HepG2 (cell line): ENCODE results near the gene PDYN. TPM values are rescaled to one million over a fixed set of nuclear protein-coding genes. Genes with fewer than 3 reads are reported as not detected.

Source experiments
- ATAC-seq: fragments of 200-7000 bp; cut with Tn5 transposase; 3 replicates; pipeline ENCODE4 v1.9.1; 2020; ENCODE audit warnings: mild to moderate bottlenecking, moderate library complexity
- BruUV-seq: library from RNA; stranded (reverse); fragments of 400-500 nt; replicated peaks from 2 replicates; lab custom pipeline; 2021; lab: Mats Ljungman, UMichigan
- CTCF ChIA-PET: fragments of 300-600 bp; formaldehyde crosslinking; extraction: SDS; loops from one replicate; lab custom pipeline; 2021; ENCODE audit warnings: low total read pairs, inconsistent platforms, low intra/inter-chr PET ratio; lab: Yijun Ruan, JAX
- POLR2A ChIA-PET: fragments of 350-600 bp; sonication (Branson Sonifier 250); formaldehyde crosslinking; loops from one replicate; lab custom pipeline; 2020; ENCODE audit warnings: antibody characterized with exemption, inconsistent platforms; lab: Yijun Ruan, JAX
- DNase-seq: peaks from one replicate; pipeline ENCODE4 v3.0.0-alpha.2; 2015; ENCODE audit warnings: low spot score
- FAIRE-seq: peaks from 3 replicates; lab custom pipeline; 2011; peaks lifted over from hg19 to GRCh38; lab: Jason Lieb, UNC
- H2AFZ ChIP-seq: one replicate; pipeline ENCODE4 v1.6.1; 2011; ENCODE audit warnings: low read length, inconsistent platforms
- H3K27ac ChIP-seq: fragments of 300-600 bp; 3 replicates; pipeline ENCODE4 v1.8.0; 2011; ENCODE audit warnings: mixed run types, mild to moderate bottlenecking, mixed read lengths, low read length, inconsistent platforms; ENCODE audit not compliant: insufficient read depth; ENCODE audit errors: extremely low read length
- H3K27me3 ChIP-seq, 2 experiments: fragments of 200-600 bp in 1 of 2; 2 replicates in 1 of 2; 3 replicates in 1 of 2; pipeline versions ENCODE4 v1.6.0 to v1.8.0; 2011; ENCODE audit warnings: low read length in 2 of 2, mild to moderate bottlenecking in 2 of 2, moderate library complexity in 2 of 2, inconsistent platforms in 1 of 2; ENCODE audit not compliant: insufficient read depth in 2 of 2, control insufficient read depth in 1 of 2
- H3K36me3 ChIP-seq, 2 experiments: fragments of 200-600 bp in 1 of 2; replicated peaks in 1 of 2; 2 replicates in 1 of 2; 3 replicates in 1 of 2; pipeline versions ENCODE4 v1.5.1 to v1.8.0; 2011; ENCODE audit warnings: low read length in 2 of 2, inconsistent platforms in 1 of 2; ENCODE audit not compliant: insufficient read depth in 2 of 2, control insufficient read depth in 1 of 2
- H3K4me1 ChIP-seq: 2 replicates; pipeline ENCODE4 v1.5.1; 2012; ENCODE audit warnings: low read length, inconsistent platforms; ENCODE audit not compliant: insufficient read depth
- H3K4me2 ChIP-seq: 2 replicates; pipeline ENCODE4 v1.6.0; 2011; ENCODE audit warnings: low read depth, low read length, inconsistent platforms
- H3K4me3 ChIP-seq, 3 experiments: fragments of 200-600 bp in 1 of 3; sonication (generic), shearing (Covaris generic) in 1 of 3; replicated peaks in 1 of 3; 2 replicates each; pipeline ENCODE4 v1.5.1; 2011 to 2016; ENCODE audit warnings: low read length in 3 of 3, inconsistent platforms in 2 of 3, low read depth in 2 of 3, mild to moderate bottlenecking in 2 of 3, control low read depth in 1 of 3, mixed read lengths in 1 of 3; ENCODE audit not compliant: insufficient read depth in 1 of 3
- H3K79me2 ChIP-seq: one replicate; pipeline ENCODE4 v1.6.1; 2011; ENCODE audit warnings: low read length, inconsistent platforms; ENCODE audit not compliant: insufficient read depth
- H3K9ac ChIP-seq: 2 replicates; pipeline ENCODE4 v1.6.0; 2011; ENCODE audit warnings: mild to moderate bottlenecking, low read depth, low read length, inconsistent platforms; ENCODE audit not compliant: insufficient read depth
- H3K9me3 ChIP-seq: 2 replicates; pipeline ENCODE4 v1.5.1; 2012; ENCODE audit warnings: mild to moderate bottlenecking, low read length
- H4K20me1 ChIP-seq: 2 replicates; pipeline ENCODE4 v1.6.0; 2011; ENCODE audit warnings: inconsistent platforms, mild to moderate bottlenecking, low read length, moderate library complexity; ENCODE audit not compliant: insufficient read depth
- GATAD1 ChIP-seq: IDR thresholded peaks from 2 replicates; pipeline ENCODE4 v1.6.1; 2016; ENCODE audit warnings: missing genetic modification reagents, missing compliant biosample characterization
- HNF4G ChIP-seq, 2 experiments: sonication (generic) in 1 of 2; formaldehyde crosslinking in 1 of 2; IDR thresholded peaks; 2 replicates each; pipeline versions ENCODE4 v1.4.0 to v1.6.1; 2011 to 2020; ENCODE audit warnings: borderline replicate concordance in 2 of 2, low read depth in 2 of 2, mild to moderate bottlenecking in 2 of 2, low read length in 1 of 2, missing genetic modification reagents in 1 of 2, moderate library complexity in 1 of 2
- HNRNPL ChIP-seq: fragments of 200-400 bp; formaldehyde crosslinking; IDR thresholded peaks from 2 replicates; pipeline ENCODE4 v1.6.1; 2017; ENCODE audit warnings: mild to moderate bottlenecking, low read depth, low read length
- IRX3 ChIP-seq: sonication (generic); formaldehyde crosslinking; IDR thresholded peaks from 2 replicates; pipeline ENCODE4 v1.8.1; 2023; ENCODE audit warnings: mild to moderate bottlenecking, low read depth, missing genetic modification reagents, borderline replicate concordance
- KAT2B ChIP-seq: fragments of 150-350 bp; IDR thresholded peaks from 2 replicates; pipeline ENCODE4 v1.6.1; 2014; ENCODE audit warnings: low read depth, low read length, borderline replicate concordance
- PATZ1 ChIP-seq: sonication (generic); formaldehyde crosslinking; IDR thresholded peaks from 2 replicates; pipeline ENCODE4 v1.4.0; 2020; ENCODE audit warnings: missing genetic modification reagents
- RARA ChIP-seq: IDR thresholded peaks from 2 replicates; pipeline ENCODE4 v1.6.1; 2016; ENCODE audit warnings: missing genetic modification reagents, missing compliant biosample characterization
- SRSF1 ChIP-seq: fragments of 200-400 bp; formaldehyde crosslinking; optimal IDR thresholded peaks from 2 replicates; pipeline ENCODE3; 2017; ENCODE audit warnings: mild to moderate bottlenecking, low read depth, low read length, moderate library complexity
- STAT5B ChIP-seq: sonication (generic); formaldehyde crosslinking; IDR thresholded peaks from 2 replicates; pipeline ENCODE4 v1.4.0; 2020; ENCODE audit warnings: missing genetic modification reagents
- ZNF121 ChIP-seq: sonication (generic); formaldehyde crosslinking; IDR thresholded peaks from 2 replicates; pipeline ENCODE4 v1.5.0; 2020; ENCODE audit warnings: mild to moderate bottlenecking, missing genetic modification reagents
- ZNF3 ChIP-seq: IDR thresholded peaks from 2 replicates; pipeline ENCODE4 v1.7.0; 2017; ENCODE audit warnings: inconsistent platforms
- ZNF564 ChIP-seq: sonication (generic); formaldehyde crosslinking; IDR thresholded peaks from 2 replicates; pipeline ENCODE4 v1.8.1; 2023; ENCODE audit warnings: mild to moderate bottlenecking, missing genetic modification reagents
- ZNF782 ChIP-seq: sonication (generic); formaldehyde crosslinking; IDR thresholded peaks from 2 replicates; pipeline ENCODE4 v1.4.0; 2020; ENCODE audit warnings: missing genetic modification reagents, mild to moderate bottlenecking, borderline replicate concordance
- WGBS: methylation state at CpG from one replicate; pipeline ENCODE4 v1.1.6; 2017; ENCODE audit warnings: low lambda C conversion rate; 5-methylcytosine and 5-hydroxymethylcytosine counted together
- in situ Hi-C: cut with HindIII; loops from 2 replicates; pipeline ENCODE4 v1.10.0; 2017; ENCODE audit warnings: low pct_unique_long_range_greater_than_20kb; ENCODE audit not compliant: extremely low pct_ligation_motif_present
- intact Hi-C: fragments of 100-400 bp; cut with micrococcal nuclease; formaldehyde crosslinking; loops from one replicate; pipeline ENCODE4 v1.10.0; 2022; ENCODE audit not compliant: unreplicated experiment
- polyA plus RNA-seq, 8 experiments: library from polyadenylated mRNA; depleted of rRNA in 3 of 8; stranded (reverse) in 7 of 8; unstranded in 1 of 8; fragments of >200 nt; fragmentation: Illumina TruSeq in 4 of 8; extraction: Trizol in 4 of 8; gene quantifications; 2 replicates each; pipeline versions ENCODE4 v1.2.1 to v1.2.3, GENCODE V29; 2011 to 2016; ENCODE audit warnings: low read depth in 4 of 8, missing spikeins in 1 of 8, mixed read lengths in 1 of 8; ENCODE audit not compliant: insufficient read depth in 1 of 8
- total RNA-seq, 5 experiments: library from RNA; depleted of rRNA; stranded (reverse); fragments of >200 nt; fragmentation: Illumina TruSeq; extraction: Trizol; gene quantifications; 2 replicates each; pipeline ENCODE4 v1.2.3, GENCODE V29; 2016; ENCODE audit warnings: low read depth in 1 of 5
- TF ChIP-seq, protein P1 (sequence below): sonication (generic); formaldehyde crosslinking; IDR thresholded peaks from 2 replicates; pipeline ENCODE4 v1.4.0; 2020; ENCODE audit warnings: missing genetic modification reagents, borderline replicate concordance
- TF ChIP-seq, protein P2 (sequence below): sonication (generic); formaldehyde crosslinking; IDR thresholded peaks from 2 replicates; pipeline ENCODE4 v1.9.0; 2021; ENCODE audit warnings: missing genetic modification reagents, borderline replicate concordance
- TF ChIP-seq, protein P3 (sequence below): sonication (generic); formaldehyde crosslinking; IDR thresholded peaks from 2 replicates; pipeline ENCODE4 v1.5.0; 2020; ENCODE audit warnings: missing genetic modification reagents

The PDYN gene
- total and polyA plus RNA-seq, 2 of the 13 experiments (the other 11 are each of a cell fraction or from before 2014, with no cell fraction given): not detected

- TF ChIP-seq PATZ1 (CRISPR knock-in tag) (peak; percentile 19; the same call in 1 of the 2 replicates), KAT2B (no peak), ZNF3 (CRISPR knock-in tag) (peak; percentile 93), IRX3 (CRISPR knock-in tag) (no peak), ZNF121 (CRISPR knock-in tag) (peak; percentile 66)
Observed at GRCh38 chr20:1930165-1930564, 63.7 kb downstream of the PDYN start (continued).

DNA sequence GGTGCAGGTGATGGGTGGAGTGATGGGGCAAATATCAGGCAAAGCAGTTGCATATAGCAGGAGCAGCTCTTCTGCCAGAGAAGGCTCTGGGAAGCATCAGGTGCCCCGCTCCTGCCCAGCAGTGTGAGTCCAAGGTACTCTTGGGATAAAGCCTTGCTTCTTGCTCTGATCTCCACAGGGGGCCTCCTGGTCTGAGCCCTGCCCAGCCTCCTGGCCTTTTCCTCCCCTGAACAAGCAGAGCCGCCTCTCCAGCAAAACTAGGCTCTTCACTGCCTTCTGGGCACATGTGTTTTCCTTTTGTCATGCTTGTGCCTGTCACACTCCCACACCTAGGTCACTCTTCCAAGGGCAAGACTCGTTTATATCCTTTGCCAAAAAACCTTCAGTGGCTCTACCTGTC is 64.4 kb downstream of the PDYN start:
- in situ Hi-C loops (no loop called here), intact Hi-C loops (no loop called here)
- BruUV-seq: no TSS peak
- Histone ChIP-seq H3K36me3 (no peaks in the 10 kb centered on the region), H3K4me2 (no peak overlapping the region), H3K9ac (no peak overlapping the region), H3K4me3 (no peak overlapping the region), H3K79me2 (no peaks in the 10 kb centered on the region), H3K9me3 (no peaks in the 10 kb centered on the region), H3K27me3 (no peaks in the 10 kb centered on the region), H3K27ac (no peak overlapping the region), H4K20me1 (no peaks in the 10 kb centered on the region), H2AFZ (no peak overlapping the region), H3K4me1 (peaks cover 10% of the 10 kb centered on the region; the same call in 1 of the 2 replicates)
- ChIA-PET CTCF (no interaction called here), POLR2A (no interaction called here)
- peak; percentile 24; the same call in 2 of the 3 replicates for ATAC-seq
- WGBS: 32% methylated on average over 3 of the region's 3 CpGs
- DNase-seq: no peak
- FAIRE-seq: no peak
- TF ChIP-seq RARA (CRISPR knock-in tag) (no peak), STAT5B (CRISPR knock-in tag) (no peak), ZNF564 (CRISPR knock-in tag) (no peak), HNF4G (IDR thresholded peaks at IDR 0.05; ENCODE audit: borderline replicate concordance, low read depth, low read length) (no peak), HNF4G (CRISPR knock-in tag; IDR thresholded peaks at IDR 0.05; ENCODE audit: borderline replicate concordance, low read depth) (no peak), ZNF782 (CRISPR knock-in tag) (no peak), HNRNPL (no peak), SRSF1 (no peak), GATAD1 (CRISPR knock-in tag) (no peak)
- TF ChIP-seq, protein P1, sequence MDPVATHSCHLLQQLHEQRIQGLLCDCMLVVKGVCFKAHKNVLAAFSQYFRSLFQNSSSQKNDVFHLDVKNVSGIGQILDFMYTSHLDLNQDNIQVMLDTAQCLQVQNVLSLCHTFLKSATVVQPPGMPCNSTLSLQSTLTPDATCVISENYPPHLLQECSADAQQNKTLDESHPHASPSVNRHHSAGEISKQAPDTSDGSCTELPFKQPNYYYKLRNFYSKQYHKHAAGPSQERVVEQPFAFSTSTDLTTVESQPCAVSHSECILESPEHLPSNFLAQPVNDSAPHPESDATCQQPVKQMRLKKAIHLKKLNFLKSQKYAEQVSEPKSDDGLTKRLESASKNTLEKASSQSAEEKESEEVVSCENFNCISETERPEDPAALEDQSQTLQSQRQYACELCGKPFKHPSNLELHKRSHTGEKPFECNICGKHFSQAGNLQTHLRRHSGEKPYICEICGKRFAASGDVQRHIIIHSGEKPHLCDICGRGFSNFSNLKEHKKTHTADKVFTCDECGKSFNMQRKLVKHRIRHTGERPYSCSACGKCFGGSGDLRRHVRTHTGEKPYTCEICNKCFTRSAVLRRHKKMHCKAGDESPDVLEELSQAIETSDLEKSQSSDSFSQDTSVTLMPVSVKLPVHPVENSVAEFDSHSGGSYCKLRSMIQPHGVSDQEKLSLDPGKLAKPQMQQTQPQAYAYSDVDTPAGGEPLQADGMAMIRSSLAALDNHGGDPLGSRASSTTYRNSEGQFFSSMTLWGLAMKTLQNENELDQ (CRISPR knock-in tag): no peak
- TF ChIP-seq, protein P2, sequence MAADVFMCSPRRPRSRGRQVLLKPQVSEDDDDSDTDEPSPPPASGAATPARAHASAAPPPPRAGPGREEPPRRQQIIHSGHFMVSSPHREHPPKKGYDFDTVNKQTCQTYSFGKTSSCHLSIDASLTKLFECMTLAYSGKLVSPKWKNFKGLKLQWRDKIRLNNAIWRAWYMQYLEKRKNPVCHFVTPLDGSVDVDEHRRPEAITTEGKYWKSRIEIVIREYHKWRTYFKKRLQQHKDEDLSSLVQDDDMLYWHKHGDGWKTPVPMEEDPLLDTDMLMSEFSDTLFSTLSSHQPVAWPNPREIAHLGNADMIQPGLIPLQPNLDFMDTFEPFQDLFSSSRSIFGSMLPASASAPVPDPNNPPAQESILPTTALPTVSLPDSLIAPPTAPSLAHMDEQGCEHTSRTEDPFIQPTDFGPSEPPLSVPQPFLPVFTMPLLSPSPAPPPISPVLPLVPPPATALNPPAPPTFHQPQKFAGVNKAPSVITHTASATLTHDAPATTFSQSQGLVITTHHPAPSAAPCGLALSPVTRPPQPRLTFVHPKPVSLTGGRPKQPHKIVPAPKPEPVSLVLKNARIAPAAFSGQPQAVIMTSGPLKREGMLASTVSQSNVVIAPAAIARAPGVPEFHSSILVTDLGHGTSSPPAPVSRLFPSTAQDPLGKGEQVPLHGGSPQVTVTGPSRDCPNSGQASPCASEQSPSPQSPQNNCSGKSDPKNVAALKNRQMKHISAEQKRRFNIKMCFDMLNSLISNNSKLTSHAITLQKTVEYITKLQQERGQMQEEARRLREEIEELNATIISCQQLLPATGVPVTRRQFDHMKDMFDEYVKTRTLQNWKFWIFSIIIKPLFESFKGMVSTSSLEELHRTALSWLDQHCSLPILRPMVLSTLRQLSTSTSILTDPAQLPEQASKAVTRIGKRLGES (CRISPR knock-in tag): no peak
- TF ChIP-seq, protein P3, sequence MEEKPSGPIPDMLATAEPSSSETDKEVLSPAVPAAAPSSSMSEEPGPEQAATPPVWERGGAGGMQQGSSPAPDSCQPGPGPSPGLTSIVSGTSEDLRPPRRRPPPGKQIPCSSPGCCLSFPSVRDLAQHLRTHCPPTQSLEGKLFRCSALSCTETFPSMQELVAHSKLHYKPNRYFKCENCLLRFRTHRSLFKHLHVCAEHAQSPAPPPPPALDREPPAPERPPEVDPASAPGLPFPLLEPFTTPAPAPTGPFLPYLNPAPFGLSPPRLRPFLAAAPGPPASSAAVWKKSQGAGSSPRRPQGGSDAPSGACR (CRISPR knock-in tag): no peak
